OCI-LY7 (cell line): ENCODE results near the gene PSMB9. TPM values are rescaled to one million over a fixed set of nuclear protein-coding genes. Genes with fewer than 3 reads are reported as not detected.

Experiments
- BruUV-seq: library from RNA; stranded (reverse); fragments of 400-500 nt; replicated peaks from 2 replicates; lab custom pipeline; 2021; lab: Mats Ljungman, UMichigan
- CTCF ChIA-PET: fragments of 300-600 bp; sonication (Branson Sonifier 250); formaldehyde crosslinking; loops from one replicate; lab custom pipeline; 2022; ENCODE audit warnings: antibody characterized with exemption; ENCODE audit not compliant: unreplicated experiment; lab: Charles Lee
- POLR2A ChIA-PET: fragments of 300-600 bp; sonication (Branson Sonifier 250); formaldehyde crosslinking; loops from one replicate; lab custom pipeline; 2022; ENCODE audit warnings: antibody characterized with exemption; lab: Charles Lee
- DNase-seq: peaks from one replicate; pipeline ENCODE4 v3.0.0-alpha.2; 2015; ENCODE audit warnings: low spot score
- H2AFZ ChIP-seq: fragments of 200-600 bp; sonication (generic), shearing (Covaris generic); 2 replicates; pipeline ENCODE4 v1.6.1; 2014; ENCODE audit warnings: mild to moderate bottlenecking, antibody characterized with exemption, low read length, moderate library complexity
- H3K27ac ChIP-seq: fragments of 200-600 bp; sonication (generic); 2 replicates; pipeline ENCODE4 v1.5.1; 2014; ENCODE audit warnings: mixed run types, low read depth, mild to moderate bottlenecking, moderate library complexity, low read length, inconsistent platforms; ENCODE audit not compliant: poor library complexity, severe bottlenecking
- H3K36me3 ChIP-seq: fragments of 200-600 bp; sonication (generic); 2 replicates; pipeline ENCODE4 v1.6.1; 2014; ENCODE audit warnings: mild to moderate bottlenecking, antibody characterized with exemption, low read length, moderate library complexity, mixed read lengths; ENCODE audit not compliant: insufficient read depth
- H3K4me1 ChIP-seq: fragments of 200-600 bp; sonication (generic); 2 replicates; pipeline ENCODE4 v1.5.1; 2014; ENCODE audit warnings: mild to moderate bottlenecking, low read length; ENCODE audit not compliant: insufficient read depth, poor library complexity, severe bottlenecking
- H3K4me2 ChIP-seq: fragments of 200-600 bp; sonication (generic); 2 replicates; pipeline ENCODE4 v1.6.1; 2014; ENCODE audit warnings: mild to moderate bottlenecking, low read length
- H3K4me3 ChIP-seq: fragments of 200-600 bp; sonication (generic); 2 replicates; pipeline ENCODE4 v1.5.1; 2014; ENCODE audit warnings: mild to moderate bottlenecking, low read depth, low read length; ENCODE audit not compliant: poor library complexity, severe bottlenecking
- H3K79me2 ChIP-seq: fragments of 200-600 bp; sonication (generic); 2 replicates; pipeline ENCODE4 v1.6.1; 2016; ENCODE audit warnings: low read depth, mild to moderate bottlenecking, low read length, moderate library complexity, mixed read lengths; ENCODE audit not compliant: insufficient read depth
- H3K9me2 ChIP-seq: fragments of 200-600 bp; sonication (generic); 2 replicates; pipeline ENCODE4 v1.6.1; 2016; ENCODE audit warnings: mild to moderate bottlenecking, low read length, mixed read lengths; ENCODE audit not compliant: insufficient read depth
- H3K9me3 ChIP-seq: fragments of 200-600 bp; sonication (generic); 2 replicates; pipeline ENCODE4 v1.6.1; 2014; ENCODE audit warnings: mild to moderate bottlenecking, mixed run types, low read length, mixed read lengths
- H4K20me1 ChIP-seq: fragments of 200-600 bp; sonication (generic); 2 replicates; pipeline ENCODE4 v1.6.1; 2014; ENCODE audit warnings: mild to moderate bottlenecking, antibody characterized with exemption, low read length, moderate library complexity, mixed read lengths; ENCODE audit not compliant: insufficient read depth
- CTCF ChIP-seq: fragments of 200-600 bp; sonication (generic); conservative IDR thresholded peaks from 2 replicates; pipeline ENCODE4 v1.5.1; 2014; ENCODE audit warnings: mild to moderate bottlenecking, antibody characterized with exemption, low read length, moderate library complexity, mixed read lengths
- EZH2phosphoT487 ChIP-seq: fragments of 200-600 bp; sonication (generic); IDR thresholded peaks from 2 replicates; pipeline ENCODE4 v1.6.1; 2018; ENCODE audit warnings: low read depth, borderline replicate concordance, mild to moderate bottlenecking, mixed run types, antibody characterized with exemption, low read length, moderate library complexity, mixed read lengths
- intact Hi-C: fragments of 100-400 bp; cut with micrococcal nuclease; formaldehyde crosslinking; loops from one replicate; pipeline ENCODE4 v1.10.0; 2022; ENCODE audit not compliant: unreplicated experiment
- total RNA-seq, 2 experiments: library from RNA; depleted of rRNA in 1 of 2; stranded (reverse); fragments of >200 nt in 1 of 2; shearing (Covaris generic) in 1 of 2; gene quantifications; 2 replicates each; pipeline ENCODE4 v1.2.3, GENCODE V29; 2014 to 2022

PSMB9 gene
- total RNA-seq, 2 experiments from 2014 or later = 149 to 193 TPM

GRCh38 chr6:32851025-32851424 lies 3.0 kb upstream of the PSMB9 start:
- Histone ChIP-seq H3K36me3 (peaks cover 56% of the 10 kb centered on the region), H3K4me2 (peak overlapping the region; percentile 99), H3K79me2 (peaks cover 47% of the 10 kb centered on the region), H2AFZ (no peak overlapping the region), H3K4me1 (peaks cover 44% of the 10 kb centered on the region), H3K9me2 (no peaks in the 10 kb centered on the region), H3K9me3 (no peaks in the 10 kb centered on the region), H4K20me1 (no peaks in the 10 kb centered on the region), H3K4me3 (no peak overlapping the region), H3K27ac (no peak overlapping the region)
- intact Hi-C loops = no loop called here
- TF ChIP-seq EZH2phosphoT487 (no peak), CTCF (no peak)
- ChIA-PET POLR2A (interaction anchor here (0.7 to 1.8 kb wide), 3 partner anchors 7 to 675 kb away, joined by 3 to 9 read pairs (median 4); partner anchors contain the start of genes AGPAT1, PSMB8 and TAP2), CTCF (no interaction called here)
- no peak for DNase-seq
- no TSS peak for BruUV-seq

GRCh38 chr6:32852018-32852843 lies 1.8 kb upstream of the PSMB9 start:
- TF ChIP-seq EZH2phosphoT487 (no peak), CTCF (no peak)
- Histone ChIP-seq H2AFZ (peak overlapping the region; percentile 49; the same call in 1 of the 2 replicates), H4K20me1 (no peaks in the 10 kb centered on the region), H3K36me3 (peaks cover 50% of the 10 kb centered on the region), H3K4me3 (peak overlapping the region; percentile 83), H3K79me2 (peaks cover 42% of the 10 kb centered on the region), H3K9me2 (no peaks in the 10 kb centered on the region), H3K4me1 (peaks cover 42% of the 10 kb centered on the region), H3K27ac (peak overlapping the region; percentile 83), H3K4me2 (peak overlapping the region; percentile 99), H3K9me3 (no peaks in the 10 kb centered on the region)
- no TSS peak for BruUV-seq
- no peak for DNase-seq
- ChIA-PET POLR2A (interaction anchor here (0.6 to 7.7 kb wide), 3 partner anchors 7 to 101 kb away, joined by 3 to 88 read pairs (median 31); partner anchors contain the start of genes PSMB8 and TAP2), CTCF (no interaction called here)
- intact Hi-C loops = no loop called here
